GM21515 (cell line): ENCODE measurements around the gene TRIM59.
"Not testable (repeated sequence)": the region's sequence is repeated elsewhere in the genome, so short reads cannot be mapped to it uniquely, and the experiment has no call there.

Experiments
- ATAC-seq: cut with Tn5 transposase; IDR thresholded peaks from one replicate; pipeline ENCODE4 v1.9.1; 2021; ENCODE audit not compliant: unreplicated experiment

TRIM59 gene

DNA sequence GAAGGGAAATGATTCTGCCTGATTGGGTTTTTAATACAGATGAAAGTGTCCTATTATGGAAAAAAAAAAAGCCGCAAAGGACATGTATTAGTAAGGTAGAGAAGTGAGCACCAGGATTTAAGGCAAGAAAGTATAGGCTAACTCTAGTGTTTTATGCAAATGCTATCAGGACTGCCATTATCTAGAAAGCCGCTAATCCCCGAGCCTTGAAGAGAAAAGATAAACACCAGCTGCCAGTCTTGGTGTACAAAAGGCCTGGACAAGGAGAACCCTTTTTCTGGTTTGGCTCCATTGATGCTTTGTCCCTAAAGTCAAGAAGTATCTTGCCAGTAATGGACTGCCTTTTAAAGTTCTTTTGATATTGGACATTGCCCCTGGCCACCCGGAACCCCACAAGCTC lies 8.6 kb upstream of the TRIM59 start:
- no peak for ATAC-seq

GRCh38 chr3:160455846-160456245 lies 6.3 kb upstream of the TRIM59 start:
- ATAC-seq = no peak

GRCh38 chr3:160454995-160455394 lies 5.4 kb upstream of the TRIM59 start:
- no peak for ATAC-seq

DNA sequence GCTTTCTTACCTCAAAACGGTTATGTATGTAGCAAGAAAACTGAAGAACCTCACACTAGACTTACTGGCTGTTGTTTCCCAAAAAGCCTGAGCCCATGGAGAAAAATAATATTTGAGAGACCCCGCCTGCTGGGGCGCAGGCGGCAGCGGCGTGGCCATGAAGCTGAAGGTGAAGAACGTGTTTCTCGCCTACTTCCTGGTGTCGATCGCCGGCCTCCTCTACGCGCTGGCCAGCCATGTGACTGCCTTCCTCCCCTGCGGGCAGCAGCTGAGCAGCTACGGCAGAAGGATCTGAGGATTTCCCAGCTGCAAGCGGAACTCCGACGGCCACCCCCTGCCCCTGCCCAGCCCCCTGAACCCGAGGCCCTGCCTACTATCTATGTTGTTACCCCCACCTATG lies 2.7 kb upstream of the TRIM59 start:
- ATAC-seq = not testable (repeated sequence)

DNA sequence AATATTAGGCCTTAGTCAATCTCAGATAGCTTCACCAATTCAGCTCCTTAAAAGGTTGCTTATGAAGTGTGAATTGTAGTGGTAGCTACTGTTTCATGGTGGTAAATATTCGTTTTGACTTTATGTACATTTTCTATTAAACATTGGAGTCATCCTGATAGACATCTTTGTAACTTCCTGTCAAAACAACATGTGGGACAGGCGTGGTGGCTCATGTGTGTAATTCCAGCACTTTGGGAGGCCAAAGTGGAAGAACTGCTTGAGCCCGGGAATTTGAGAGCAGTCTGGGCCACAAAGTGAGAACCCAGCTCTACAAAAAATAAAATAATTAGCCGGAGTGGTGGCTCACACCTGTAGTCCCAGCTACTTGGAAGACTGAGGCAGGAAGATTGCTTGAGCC lies 2.0 kb upstream of the TRIM59 start:
- ATAC-seq = no peak

GRCh38 chr3:160450846-160451245 lies 1.3 kb upstream of the TRIM59 start:
- no peak for ATAC-seq

DNA sequence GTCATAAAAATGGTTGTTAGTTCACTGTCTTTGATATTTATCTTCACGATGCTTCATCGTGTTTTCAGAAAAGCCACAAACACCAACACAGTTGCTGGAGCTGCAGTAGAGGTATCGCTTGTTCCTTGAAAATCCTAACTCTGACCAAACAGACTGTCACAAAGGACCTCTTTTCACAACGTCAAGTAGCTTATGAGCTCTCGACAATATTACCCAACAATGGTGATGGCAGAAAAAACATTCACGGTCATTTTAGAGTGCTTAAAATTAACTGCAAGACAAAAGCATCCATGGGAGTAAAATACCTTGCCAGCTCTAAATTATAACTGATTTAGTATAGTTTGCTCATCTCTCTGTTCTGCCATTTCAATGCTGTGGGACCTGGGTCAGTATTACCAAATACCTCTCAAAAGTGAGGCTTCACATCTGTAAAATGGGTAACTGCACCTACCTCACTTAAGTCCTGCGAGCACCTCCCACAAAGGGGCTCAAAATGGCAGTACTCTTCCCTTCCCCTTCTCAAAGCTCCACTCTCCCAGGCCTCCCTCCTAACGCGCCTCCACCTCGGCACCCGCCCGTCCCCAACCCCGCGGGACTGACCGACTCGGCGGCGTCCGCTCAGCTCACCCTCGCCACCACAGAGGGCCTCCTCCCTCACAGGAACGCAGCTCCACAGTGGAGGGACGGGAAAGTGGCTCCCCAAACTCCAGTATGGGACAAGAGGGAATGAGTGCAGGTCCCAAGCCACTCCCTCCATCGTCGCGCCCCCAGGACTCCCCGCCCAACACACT lies 546 bp downstream of the TRIM59 start:
- peak; percentile 45 for ATAC-seq

DNA sequence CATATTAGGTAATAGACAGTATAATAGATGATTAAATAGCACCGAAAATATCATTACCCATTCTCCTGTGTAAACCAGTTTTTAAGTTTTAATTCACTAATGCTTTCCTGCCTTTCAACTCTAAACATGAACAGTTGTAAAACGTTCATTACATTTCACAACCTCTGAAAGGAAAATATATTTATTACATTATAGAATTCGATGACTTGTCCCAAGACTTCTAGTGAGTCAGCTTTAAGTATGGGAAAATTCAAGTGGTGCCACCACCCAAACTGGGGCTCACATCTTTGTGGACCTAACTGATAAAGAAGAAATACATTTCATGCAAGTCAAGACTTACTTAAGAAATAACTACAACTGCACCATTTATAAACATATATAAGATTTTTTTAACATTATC lies 2.0 kb downstream of the TRIM59 start:
- no peak for ATAC-seq

DNA sequence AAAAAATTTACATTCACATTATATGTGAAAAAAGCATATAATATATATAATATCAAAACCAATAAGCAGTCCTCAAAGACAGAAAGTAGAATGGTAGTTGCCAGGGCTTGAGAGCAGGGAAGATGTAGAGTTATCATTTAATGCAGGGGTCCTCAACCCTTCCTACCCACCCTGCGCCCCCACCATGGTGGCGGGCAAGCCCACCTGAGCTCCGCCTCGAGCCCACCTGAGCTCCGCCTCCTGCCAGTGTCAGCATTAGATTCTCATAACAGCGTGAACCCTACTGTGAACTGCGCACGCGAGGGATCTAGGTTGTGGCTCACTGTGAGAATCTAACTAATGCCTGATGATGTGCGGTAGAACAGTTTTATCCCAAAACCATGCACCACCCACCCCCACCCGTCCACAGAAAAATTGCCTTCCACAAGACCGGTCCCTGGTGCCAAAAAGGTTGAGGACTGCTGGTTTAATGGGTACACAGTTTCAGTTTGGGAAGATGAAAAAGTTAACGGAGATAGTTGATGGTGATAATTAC lies 3.0 kb downstream of the TRIM59 start:
- ATAC-seq = no peak

- ATAC-seq = no peak
These were observed 3.7 kb downstream of the TRIM59 start for GRCh38 chr3:160445854-160446253.

GRCh38 chr3:160444411-160444810 lies 5.2 kb downstream of the TRIM59 start:
- ATAC-seq = no peak

DNA sequence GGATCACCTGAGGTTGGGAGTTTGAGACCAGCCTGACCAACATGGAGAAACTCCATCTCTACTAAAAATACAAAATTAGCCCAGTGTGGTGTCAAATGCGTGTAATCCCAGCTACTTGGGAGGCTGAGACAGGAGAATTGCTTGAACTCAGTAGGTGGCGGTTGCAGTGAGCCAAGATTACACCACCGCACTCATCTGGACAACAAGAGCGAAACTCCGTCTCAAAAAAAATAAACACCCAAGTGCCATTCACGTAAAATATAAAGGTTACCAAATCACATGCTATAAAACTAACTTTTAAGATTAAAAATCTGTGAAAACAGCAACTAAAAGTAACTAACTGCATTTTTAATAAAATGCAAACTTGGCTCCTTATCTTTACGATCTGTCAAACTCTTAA lies 8.9 kb downstream of the TRIM59 start:
- no peak for ATAC-seq

GRCh38 chr3:160437083-160437455 lies 12.5 kb downstream of the TRIM59 start:
- no peak for ATAC-seq

- ATAC-seq = no peak
These were observed 13.8 kb downstream of the TRIM59 start for GRCh38 chr3:160435747-160436146.

GRCh38 chr3:160435095-160435494 lies 14.5 kb downstream of the TRIM59 start:
- ATAC-seq = no peak

- no peak for ATAC-seq
These were observed 15.5 kb downstream of the TRIM59 start for GRCh38 chr3:160434071-160434470.

DNA sequence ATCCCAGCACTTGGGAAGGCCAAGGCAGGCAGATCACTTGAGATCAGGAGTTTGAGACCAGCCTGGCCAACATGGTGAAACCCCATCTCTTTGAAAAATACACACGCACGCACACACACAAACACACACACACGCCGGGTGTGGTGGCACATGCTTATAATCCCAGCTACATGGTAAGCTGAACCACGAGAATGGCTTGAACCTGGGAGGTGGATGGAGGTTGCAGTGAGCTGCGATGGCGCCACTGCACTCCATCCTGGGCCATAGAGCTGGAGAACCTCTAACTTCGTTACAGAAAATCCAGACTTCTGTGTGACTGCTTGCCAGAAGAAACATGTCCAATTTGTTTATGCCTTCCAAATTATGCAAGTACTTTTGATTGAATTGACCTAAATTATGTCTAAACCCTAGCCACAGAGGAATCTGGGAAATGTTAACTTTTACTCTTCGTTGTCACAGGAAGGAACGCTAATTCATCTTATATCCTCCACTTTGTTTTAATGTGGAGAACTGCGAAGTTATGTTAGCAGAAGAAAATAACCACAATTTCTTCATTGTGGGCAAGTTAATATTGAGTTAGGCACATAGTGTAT lies 21.7 kb downstream of the TRIM59 start:
- ATAC-seq = no peak

DNA sequence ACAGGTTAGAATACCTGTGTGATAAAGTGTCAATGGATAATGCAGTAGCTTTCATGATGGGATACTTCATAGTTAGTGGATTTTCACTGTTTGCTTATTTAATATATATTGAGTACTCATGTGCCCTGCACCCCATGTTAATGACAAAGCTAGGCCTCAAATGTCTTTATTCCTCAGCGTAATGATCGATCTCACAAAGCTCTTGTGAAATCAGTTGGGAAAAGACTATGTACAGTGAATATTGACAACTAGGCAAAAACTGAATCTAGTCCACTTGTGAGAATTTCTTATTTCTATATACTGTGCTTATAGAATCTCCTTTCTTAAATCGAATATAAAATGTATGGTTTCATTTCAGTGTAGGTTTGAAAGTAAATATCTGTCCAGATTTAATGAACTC lies 32.3 kb downstream of the TRIM59 start:
- ATAC-seq = no peak

DNA sequence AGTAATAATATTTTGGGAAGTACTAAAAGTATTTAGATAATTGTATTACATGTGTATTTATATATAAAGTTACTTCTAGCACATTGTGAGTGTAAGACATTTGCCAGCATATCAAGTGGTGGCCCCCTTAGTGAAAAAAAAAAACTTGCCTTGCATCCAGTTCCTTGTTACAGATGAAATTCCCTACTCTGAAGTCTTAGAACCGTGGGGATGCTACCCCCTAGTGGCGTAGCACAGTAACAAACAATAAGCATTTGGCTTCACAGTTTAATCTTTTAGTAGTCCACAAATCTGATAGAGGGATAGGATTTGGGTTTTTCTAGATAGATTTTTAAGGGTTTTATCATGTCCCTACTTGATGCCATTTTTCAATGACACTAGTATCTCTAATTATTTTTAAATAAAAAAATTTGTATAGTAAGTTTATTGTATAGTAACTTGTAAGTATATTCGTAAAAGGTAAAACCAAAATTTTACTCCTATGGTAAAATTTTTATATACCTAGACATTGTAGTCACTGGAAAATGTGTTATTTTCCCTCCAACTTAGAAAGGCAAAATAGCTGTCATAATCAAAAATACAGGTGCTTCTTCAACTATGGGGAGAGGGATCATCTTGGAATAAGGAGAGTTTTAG lies 35.9 kb downstream of the TRIM59 start:
- peak; percentile 72 for ATAC-seq

GRCh38 chr3:160412477-160412876 lies 37.1 kb downstream of the TRIM59 start:
- no peak for ATAC-seq

DNA sequence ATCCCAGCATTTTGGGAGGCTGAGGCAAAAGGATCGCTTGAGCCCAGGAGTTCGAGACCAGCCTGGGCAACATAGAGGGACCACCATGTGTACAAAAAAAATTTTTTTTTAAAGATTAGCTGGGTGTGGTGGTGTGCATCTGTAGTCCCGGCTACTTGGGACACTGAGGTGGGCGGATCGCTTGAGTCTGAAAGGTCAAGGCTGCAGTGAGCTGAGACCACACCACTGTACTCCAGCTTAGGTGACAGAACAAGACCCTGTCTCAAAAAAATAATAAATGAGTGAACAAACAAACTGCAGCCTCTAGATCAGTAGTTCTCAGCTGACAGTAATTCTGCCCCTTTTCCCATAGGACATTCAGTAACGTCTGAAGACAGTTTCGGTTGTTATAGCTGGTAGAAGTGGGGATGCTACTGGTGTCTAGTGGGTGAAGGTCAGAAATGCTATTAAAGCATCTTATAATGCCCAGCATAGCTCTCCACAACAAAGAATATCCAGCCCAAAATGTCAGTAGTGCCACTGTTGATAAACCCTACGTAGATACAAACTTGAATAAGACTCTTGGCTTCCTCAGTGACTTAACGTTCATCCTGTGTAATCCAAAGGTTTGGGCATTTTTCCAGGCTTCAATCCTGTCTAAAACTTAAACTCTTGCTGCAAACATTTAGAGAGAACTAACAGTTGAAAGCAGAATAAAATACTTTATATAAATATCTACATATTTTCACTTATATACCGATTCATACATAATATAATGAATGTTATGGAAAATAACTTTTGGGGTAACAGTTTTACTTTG lies 39.6 kb downstream of the TRIM59 start:
- ATAC-seq = no peak
